Left cardiac atrium (tissue), 4 donors: Measurements from ENCODE around the gene NARF. TPM values are rescaled to one million over a fixed set of nuclear protein-coding genes. Genes with fewer than 3 reads are reported as not detected.
A peak's percentile ranks its signal among the peaks of the same experiment; 100 is the strongest.
"Not testable (repeated sequence)": the region's sequence is repeated elsewhere in the genome, so short reads cannot be mapped to it uniquely, and the experiment has no call there.

Experiments used
- ATAC-seq, 2 donors: fragments of 200-7000 bp; cut with Tn5 transposase; one replicate each; pipeline ENCODE4 v1.9.1; 2020; ENCODE audit warnings: mild to moderate bottlenecking in 2 of 2, moderate library complexity in 2 of 2
- DNase-seq: peaks from one replicate; pipeline ENCODE4 v3.0.0-alpha.2; 2020
- intact Hi-C, 2 donors: fragments of 100-400 bp; cut with DNase I; formaldehyde crosslinking; loops; one replicate each; pipeline versions ENCODE4 v1.14.1 to v1.15.1; 2022 to 2023
- total RNA-seq, 2 donors: library from RNA; stranded (reverse); fragmentation: NEBNext Ultra II Directional; extraction: Animal tissue kit (Norgen Biotek cat#: 25700); gene quantifications; one replicate each; pipeline ENCODE4 v1.2.1, GENCODE V29; 2021
- donor health status: DM: no; HTN: yes; CAD: no.
- donor health status: DM: no; HTN: yes; CAD: no; lungs with severe emphysema.
- donor health status: DM: yes; HTN: yes; CAD: no.
- donor health status: Dilated cardiomyopathy.

NARF gene
- total RNA-seq, 2 donors from 2014 or later, result 63.7 to 65.9 TPM

DNA sequence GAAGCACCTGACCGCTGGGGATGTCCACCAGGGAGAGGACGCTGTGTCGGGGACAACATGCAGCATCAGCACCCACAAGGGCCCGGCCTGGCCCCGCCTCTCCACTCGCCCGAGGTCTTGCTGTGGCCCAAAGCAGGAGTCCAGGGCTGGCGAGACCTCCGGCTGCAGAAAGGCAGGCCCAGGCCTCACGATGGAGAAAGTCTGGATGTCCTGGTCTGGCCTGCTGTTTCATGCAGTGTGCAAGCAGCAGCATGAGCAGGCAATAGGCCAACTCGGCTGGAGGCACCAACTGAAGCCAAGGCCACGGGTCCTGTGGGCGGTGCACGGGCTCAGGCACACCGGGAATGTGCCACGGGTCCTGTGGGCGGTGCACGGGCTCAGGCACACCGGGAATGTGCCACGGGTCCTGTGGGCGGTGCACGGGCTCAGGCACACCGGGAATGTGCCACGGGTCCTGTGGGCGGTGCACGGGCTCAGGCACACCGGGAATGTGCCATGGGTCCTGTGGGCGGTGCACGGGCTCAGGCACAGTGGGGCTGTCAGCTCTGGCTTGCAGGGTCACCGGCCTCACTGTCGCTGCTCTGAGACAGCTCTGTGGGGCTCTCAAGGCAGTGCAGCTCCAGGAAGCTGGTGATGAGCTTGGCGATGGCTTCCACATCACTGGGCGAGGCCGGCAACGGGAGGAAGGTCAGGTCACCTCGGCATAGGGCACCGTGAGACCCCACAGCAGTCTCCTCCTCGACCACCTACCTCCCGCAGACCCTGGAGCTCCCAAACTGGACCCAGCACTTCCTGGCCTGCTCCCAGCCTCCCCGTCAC is 14.9 kb upstream of the NARF start:
- intact Hi-C loops, result no loop called here
- ATAC-seq (peak in 1 of 2 donors; percentile 58), DNase-seq (no peak)

- ATAC-seq, result no peak
- intact Hi-C loops, result no loop called here
- DNase-seq, result no peak
Measured at GRCh38 chr17:82444284-82444893, 14.2 kb upstream of the NARF start.

DNA sequence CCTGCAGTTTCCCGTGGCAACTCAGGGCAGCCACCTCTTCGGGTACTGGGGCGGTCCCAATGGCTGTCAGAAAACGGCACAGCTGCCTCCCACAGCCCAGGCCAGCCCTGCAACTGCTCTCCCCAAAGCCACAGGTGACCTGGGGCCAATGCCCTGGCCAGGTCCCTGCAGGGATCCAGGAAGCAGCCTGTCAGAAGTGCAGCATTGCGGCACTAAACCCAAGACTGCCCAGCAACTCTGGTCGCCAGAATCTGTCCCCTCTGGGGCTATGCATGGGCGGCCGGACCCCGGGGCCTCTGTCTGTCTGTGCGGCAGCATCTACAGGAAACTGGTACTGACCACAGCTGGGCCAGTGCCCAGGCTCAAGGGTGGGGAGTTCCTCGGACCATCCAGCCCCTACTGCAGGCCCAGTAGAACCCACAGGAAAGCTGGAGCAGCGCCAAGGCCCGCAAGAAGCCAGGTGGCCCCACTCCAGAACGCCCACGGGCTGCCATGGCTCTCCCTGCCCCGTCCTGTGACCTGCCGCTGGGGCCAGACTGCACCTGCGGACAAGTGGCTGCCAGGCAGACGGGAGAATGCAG is 13.5 kb upstream of the NARF start:
- ATAC-seq (peak; percentile 4 to 16), DNase-seq (no peak)
- intact Hi-C loops, result no loop called here

- intact Hi-C loops, result no loop called here
- no peak for DNase-seq
- ATAC-seq, result no peak
Measured at GRCh38 chr17:82445542-82445941, 13.0 kb upstream of the NARF start.

DNA sequence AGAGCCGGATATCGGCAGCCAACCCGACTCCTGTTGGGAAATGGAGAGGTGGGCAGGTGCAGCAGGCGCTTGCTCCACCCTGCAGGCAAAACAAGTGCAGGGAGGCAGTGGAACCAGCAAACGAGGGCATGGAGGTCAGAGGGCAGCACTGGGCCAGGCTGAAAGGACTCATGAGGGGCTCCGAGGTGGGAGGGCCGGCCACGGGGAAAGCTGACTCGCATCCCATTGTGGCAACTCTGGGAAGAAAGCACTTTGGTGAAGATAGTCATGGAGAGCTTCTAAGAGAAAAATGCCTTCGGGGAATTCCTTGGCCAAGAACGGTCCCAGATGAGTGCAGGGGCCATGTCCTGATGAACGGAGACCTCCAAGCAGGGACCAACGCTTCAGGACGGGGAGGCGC is 12.4 kb upstream of the NARF start:
- intact Hi-C loops, result no loop called here
- DNase-seq, result no peak
- ATAC-seq, result no peak

DNA sequence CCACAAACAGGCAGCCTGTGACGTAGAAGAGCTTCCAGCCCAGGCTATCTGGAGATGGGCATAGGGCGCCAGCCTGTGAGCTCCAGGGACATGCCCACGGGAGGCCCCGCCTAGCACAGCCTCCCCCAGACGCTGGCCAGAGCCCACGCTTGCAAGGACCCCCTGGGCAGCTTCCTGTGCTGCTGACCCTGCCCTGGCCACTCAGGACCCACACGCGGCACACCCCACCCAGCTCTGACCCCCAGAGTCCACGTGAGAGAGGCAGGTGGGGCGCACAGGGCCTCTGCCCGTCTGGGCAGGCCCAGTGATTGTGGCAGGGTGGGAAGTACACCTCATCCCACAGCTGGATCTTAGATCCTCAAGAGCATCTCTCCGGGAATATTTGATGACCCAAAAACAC is 11.9 kb upstream of the NARF start:
- ATAC-seq (no peak), DNase-seq (no peak)
- intact Hi-C loops, result no loop called here

GRCh38 chr17:82447876-82448275 is 10.7 kb upstream of the NARF start:
- intact Hi-C loops, result no loop called here
- ATAC-seq (no peak), DNase-seq (no peak)

- ATAC-seq (peak in 1 of 2 donors; percentile 2), DNase-seq (peak; percentile 46)
- intact Hi-C loops, result no loop called here
Measured at GRCh38 chr17:82449131-82449882, 9.2 kb upstream of the NARF start.

DNA sequence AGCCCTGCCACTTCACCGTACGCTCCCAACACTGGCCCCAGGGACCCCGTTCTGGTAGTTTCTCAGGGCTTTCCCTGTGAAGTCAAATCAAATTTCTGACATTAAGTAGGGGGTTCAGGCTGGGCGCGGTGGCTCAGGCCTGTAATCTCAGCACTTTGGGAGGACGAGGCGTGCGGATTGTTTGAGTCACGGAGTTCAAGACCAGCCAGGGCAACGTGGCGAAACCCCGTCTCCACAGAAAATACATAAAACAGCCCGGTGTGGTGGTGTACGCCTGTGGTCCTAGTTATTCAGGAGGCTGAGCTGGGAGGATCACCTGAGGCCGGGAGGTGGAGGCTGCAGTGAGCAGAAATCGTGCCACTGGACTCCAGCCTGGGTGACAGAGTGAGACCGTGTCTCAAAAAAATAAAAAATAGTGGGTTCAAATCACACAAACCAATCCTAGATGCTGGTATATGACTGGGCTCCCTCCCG is 8.6 kb upstream of the NARF start:
- no peak for DNase-seq
- peak in 1 of 2 donors; percentile 1 for ATAC-seq
- intact Hi-C loops, result no loop called here

DNA sequence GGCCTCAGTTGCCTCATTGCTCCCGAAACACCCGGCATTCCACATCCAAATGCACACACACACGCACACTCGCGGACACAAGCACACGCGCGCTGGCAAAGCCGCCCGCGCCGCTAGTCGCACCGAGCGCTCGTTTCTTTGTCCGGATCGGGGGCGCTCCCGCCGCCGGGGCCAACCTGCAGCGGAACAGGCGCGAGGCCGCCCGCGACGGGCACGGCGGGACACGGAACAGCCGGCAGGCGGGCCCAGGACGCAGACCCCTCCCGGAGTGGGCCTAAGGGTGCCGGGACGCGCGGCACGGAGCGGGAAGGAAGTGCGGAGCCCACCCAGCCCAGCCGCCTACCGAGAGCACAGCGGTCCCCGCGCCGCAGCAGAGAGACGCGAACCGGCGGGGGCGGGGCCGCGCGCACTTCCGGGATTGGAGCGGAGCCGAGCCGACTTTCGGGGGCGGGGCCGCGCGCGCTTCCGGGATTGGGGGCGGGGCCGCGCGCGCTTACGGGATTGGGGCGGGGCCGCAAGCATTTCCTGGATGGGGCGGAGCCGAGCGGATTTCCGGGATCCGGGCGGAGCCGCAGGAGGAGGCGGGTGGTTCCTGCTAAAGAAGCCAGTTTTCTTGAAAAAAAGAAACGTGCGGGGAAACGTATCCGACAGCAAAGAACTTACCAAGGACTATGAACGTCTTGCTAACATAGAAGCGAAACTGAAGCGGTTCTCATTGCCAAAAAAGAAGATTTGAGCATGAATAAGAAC is 8.0 kb upstream of the NARF start, which contains the start of gene CYBC1:
CYBC1 (minus strand) TSS at position 396 of the 750 bp plus-strand sequence. CDS start 1,498 bp downstream, outside the sequence.
- DNase-seq (peak; percentile 94), ATAC-seq (peak; percentile 96 to 97)
- intact Hi-C loops, result no loop called here

GRCh38 chr17:82452162-82452561 is 6.4 kb upstream of the NARF start:
- no peak for DNase-seq
- no peak for ATAC-seq
- intact Hi-C loops, result no loop called here

- DNase-seq, ATAC-seq, intact Hi-C loops: not testable (repeated sequence)
Measured at GRCh38 chr17:82453151-82453550, 5.4 kb upstream of the NARF start.

- DNase-seq, intact Hi-C loops, ATAC-seq: not testable (repeated sequence)
Measured at GRCh38 chr17:82453706-82454105, 4.8 kb upstream of the NARF start.

GRCh38 chr17:82457073-82457928 is 1.2 kb upstream of the NARF start:
- ATAC-seq (no peak), DNase-seq (peak; percentile 57)
- intact Hi-C loops, result no loop called here

GRCh38 chr17:82457929-82458178 is 687 bp upstream of the NARF start:
- ATAC-seq, result no peak
- intact Hi-C loops, result no loop called here
- no peak for DNase-seq

GRCh38 chr17:82458885-82459424 is 414 bp downstream of the NARF start:
- ATAC-seq (peak; percentile 1 to 4), DNase-seq (peak; percentile 49)
- intact Hi-C loops, result no loop called here

DNA sequence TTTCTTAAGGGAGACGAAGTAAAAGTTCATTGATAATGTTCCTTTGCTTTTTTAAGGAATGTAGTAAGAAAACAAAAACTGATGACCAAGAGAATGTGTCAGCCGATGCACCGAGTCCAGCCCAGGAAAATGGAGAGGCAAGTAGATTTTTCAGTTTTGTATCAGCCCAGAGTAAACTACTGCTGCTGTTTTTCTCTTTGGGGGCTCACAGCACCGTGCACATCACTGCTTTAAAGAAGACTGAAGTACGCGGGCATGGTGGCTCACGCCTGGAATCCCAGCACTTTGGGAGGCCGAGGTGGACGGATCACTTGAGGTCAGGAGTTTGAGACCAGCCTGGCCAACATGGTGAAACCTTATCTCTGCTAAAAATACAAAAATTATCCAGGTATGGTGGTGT is 1.4 kb downstream of the NARF start:
- DNase-seq, ATAC-seq, intact Hi-C loops: not testable (repeated sequence)
